TTC549 (cell line): ENCODE results near the gene NLRX1.
"Not testable (repeated sequence)": the region's sequence is repeated elsewhere in the genome, so short reads cannot be mapped to it uniquely, and the experiment has no call there.

Experiments used
- FAIRE-seq: peaks from 2 replicates; lab custom pipeline; 2012; peaks lifted over from hg19 to GRCh38; lab: Jason Lieb, UNC

The NLRX1 gene

GRCh38 chr11:119210050-119210449 is 41.5 kb downstream of the NLRX1 start:
- FAIRE-seq = no peak

- no peak for FAIRE-seq
These were observed 49.8 kb downstream of the NLRX1 start for GRCh38 chr11:119218141-119218878.

GRCh38 chr11:119222308-119222707 is 53.8 kb downstream of the NLRX1 start:
- FAIRE-seq = peak; percentile 53

- no peak for FAIRE-seq
These were observed 54.4 kb downstream of the NLRX1 start for GRCh38 chr11:119222891-119223290.

- no peak for FAIRE-seq
These were observed 55.3 kb downstream of the NLRX1 start for GRCh38 chr11:119223856-119224255.

- not testable (repeated sequence) for FAIRE-seq
These were observed 60.2 kb downstream of the NLRX1 start for GRCh38 chr11:119228535-119229287.

GRCh38 chr11:119229288-119229672 is 60.8 kb downstream of the NLRX1 start:
- FAIRE-seq = no peak

- no peak for FAIRE-seq
These were observed 61.2 kb downstream of the NLRX1 start for GRCh38 chr11:119229741-119230140.
